Measurements from ENCODE around the gene ZCCHC13.
"Not testable (repeated sequence)": the region's sequence is repeated elsewhere in the genome, so short reads cannot be mapped to it uniquely, and the experiment has no call there.

Gene ZCCHC13

DNA sequence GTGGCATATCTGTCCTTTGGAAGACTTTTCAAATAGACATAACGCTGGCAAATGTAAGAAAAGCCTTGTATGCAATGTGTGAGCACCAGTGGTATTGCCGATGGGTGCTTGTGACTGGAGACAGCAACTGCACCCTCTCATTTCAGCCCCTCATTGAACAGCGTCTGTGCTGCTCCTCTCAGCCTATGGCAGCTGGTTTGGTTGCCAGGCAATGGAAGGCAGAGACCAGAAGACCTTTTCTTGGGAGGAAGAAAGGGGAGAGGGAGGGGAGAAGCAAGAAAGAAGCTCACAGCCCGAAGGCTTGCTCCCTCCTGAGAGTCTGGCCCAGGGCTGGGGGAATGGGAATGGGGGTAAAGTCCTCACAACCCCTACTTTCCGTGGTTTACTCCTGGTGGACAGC lies 20.2 kb downstream of the ZCCHC13 start:
- no peak for DNase-seq (ENCODE audit: low read depth)

GRCh38 chrX:74325130-74326059 lies 21.4 kb downstream of the ZCCHC13 start:
- DNase-seq (ENCODE audit: low read depth), result no peak

DNA sequence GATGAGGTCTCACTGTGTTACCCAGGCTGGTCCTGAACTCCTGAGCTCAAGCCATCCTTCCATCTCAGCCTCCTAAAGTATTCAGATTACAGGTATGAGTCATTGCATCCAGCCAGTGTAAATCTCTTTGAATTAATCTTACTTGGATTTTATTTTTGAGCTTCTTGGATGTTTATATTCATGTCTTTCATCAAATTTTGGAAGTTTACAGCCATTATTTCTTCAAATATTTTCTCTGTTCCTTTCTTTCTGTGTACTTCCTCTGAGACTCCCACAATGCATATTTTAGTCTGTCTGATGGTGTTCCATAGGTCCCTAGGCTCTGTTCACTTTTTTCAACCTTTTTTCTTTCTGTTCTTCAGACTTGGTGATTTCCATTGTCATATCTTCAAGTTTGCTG lies 34.9 kb downstream of the ZCCHC13 start:
- DNase-seq (ENCODE audit: low read depth), result no peak

DNA sequence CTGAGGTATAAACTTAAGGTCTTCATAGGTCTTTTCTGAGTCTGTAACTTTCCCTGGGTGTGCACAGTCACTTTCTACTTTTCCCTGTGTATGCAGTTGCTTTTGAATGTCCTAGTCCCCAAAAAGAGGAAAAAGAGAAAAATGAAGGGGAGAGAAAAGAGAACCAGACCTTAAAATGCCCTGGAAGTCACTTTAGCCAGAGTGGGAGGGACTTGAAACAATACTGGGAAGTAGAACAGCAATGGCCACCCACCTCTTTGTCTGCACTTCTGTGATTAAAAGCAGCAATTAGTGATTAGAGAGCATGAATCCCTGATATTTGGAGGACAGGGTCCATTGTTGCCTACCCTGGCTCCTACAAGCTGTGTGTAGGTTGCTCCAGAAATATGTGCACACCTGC lies 36.1 kb downstream of the ZCCHC13 start:
- no peak for DNase-seq (ENCODE audit: low read depth)

DNA sequence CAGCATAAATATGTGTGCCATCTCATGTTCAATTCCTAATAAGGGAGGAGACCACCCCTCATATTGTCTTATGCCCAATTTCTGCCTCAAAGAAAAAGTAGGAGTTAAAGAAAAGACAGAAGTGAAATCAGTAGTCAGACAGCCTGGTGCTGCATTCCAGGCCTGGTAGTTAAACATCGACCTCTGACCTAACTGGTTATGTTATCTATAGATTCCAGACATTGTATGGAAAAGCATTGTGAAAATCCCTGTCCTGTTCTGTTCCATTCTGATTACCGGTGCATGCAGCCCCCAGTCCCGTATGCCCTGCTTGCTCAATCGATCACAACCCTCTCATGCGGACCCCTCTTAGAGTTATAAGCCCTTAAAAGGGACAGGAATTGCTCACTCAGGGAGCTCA lies 38.2 kb downstream of the ZCCHC13 start:
- DNase-seq (ENCODE audit: low read depth), result not testable (repeated sequence)

DNA sequence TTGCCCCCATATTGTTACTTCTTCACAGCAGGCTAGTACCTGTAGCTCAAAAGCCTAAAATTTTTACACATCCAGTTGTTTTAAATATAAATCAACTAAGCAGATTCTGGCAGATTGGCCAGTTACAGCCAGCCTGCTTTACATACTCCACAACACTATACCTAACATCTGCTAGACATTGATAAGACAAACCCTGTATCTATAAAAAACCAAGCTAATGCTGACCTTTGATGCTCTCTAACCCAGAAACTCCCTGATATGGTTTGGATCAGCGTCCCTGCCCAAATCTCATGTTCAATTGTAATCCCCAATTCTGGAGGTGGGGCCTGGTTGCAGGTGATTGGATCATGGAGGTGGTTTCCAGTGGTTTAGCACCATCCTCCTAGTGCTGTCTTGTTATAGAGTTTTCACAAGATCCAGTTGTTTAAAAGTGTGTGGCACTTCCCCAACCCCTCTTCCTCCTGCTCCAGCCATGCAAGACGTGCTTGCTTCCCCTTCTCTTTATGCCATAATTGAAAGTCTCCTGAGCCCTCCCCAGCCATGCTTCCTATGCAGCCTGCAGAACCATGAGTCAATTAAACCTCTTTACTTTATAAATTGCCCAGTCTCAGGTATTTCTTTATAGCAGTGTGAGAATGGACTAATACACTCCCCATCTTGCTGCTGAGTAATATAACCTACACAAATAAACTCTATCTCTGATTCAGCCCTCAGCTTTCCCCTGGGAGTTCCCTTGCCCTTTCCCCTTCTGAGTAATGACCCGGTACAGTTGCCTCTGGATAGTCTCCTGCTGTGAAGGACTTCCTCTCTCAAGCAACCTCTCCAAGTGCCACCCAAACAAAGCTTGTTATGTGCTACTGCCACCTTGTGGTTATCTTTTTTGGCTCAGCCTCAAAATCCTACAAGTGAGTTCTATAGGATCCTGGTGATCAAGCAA lies 39.6 kb downstream of the ZCCHC13 start:
- peak; percentile 1 for DNase-seq (ENCODE audit: low read depth)

DNA sequence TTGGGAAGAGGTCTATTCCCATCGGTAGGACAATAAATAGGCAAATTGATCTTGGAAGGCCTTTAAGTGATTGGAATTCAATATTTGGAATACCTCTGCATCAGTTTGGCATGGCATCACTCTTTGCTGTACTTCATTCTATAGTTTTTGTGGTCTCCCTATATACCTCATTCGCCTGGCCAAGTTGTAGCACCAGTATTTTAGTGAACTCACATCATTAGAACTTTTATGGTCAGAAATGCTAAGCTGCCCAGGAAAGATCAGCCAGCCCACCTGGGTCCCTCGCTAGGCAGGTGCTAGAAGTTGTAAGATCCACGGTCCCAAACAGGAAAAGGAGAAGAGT lies 40.3 kb downstream of the ZCCHC13 start:
- no peak for DNase-seq (ENCODE audit: low read depth)

DNA sequence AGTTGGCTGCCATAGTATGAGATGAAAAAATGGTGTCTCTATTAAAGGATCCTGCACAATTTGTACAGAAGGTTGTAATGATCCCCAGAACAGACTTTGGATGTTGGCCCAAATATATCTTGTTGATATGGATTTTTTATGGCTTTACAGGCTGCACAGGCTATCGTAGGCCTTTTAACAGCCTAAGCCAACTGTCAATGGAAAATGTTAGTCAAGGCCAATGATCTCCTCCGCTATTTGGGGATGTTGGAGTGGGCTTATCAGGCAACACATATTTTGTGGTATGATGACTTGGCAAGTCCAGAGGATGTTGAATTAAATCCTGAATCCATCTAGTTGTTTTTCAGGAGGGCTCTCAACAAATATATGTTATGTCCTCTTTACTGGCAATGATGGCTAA lies 42.1 kb downstream of the ZCCHC13 start:
- DNase-seq (ENCODE audit: low read depth), result no peak

GRCh38 chrX:74349387-74349786 lies 45.4 kb downstream of the ZCCHC13 start:
- DNase-seq (ENCODE audit: low read depth), result no peak

- no peak for DNase-seq (ENCODE audit: low read depth)
These were observed 47.8 kb downstream of the ZCCHC13 start for GRCh38 chrX:74351760-74352159.

GRCh38 chrX:74353984-74354383 lies 50.0 kb downstream of the ZCCHC13 start:
- DNase-seq (ENCODE audit: low read depth), result no peak

Measured in activated T-cell treated with anti-CD3 and anti-CD28 coated beads for 48 hours (primary cell).